ENCODE results near the gene PDIK1L. TPM values are rescaled to one million over a fixed set of nuclear protein-coding genes. Genes with fewer than 3 reads are reported as not detected.

PDIK1L gene
- total and polyA plus RNA-seq, 4 donors, result 3.2 to 9.2 (median 4.8) TPM

DNA sequence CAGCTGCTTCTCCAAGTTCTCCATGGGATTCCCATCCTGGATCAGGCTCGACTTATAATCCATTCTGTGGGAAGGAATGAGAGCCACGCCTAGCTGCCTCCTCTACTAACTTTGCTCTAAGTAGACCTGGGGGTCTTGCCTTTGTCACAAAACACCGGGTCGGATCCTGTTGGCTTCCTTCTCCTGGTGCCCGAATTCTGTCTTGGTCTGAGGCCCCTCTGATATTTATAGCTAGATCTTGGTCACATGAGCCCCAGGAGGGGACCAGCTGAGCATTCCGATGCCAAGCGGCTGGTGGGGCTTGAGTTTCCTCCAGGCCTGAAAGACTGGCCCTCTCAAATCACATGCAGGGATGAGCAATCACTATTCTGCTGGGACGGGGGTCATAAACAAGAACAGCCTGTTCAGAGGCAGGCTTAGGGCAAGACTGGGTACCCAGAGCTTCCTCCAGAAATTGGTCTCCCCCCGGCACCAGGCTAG is 44.2 kb upstream of the PDIK1L start, which contains the start of gene TRIM63:
Gene TRIM63, minus strand, starts transcription at position 199 of the 480 bp plus-strand sequence. Its CDS starts 136 bp downstream, at position 63.
- H3K27ac ChIP-seq (ENCODE audit: low read depth in 1 of 2, low read length in 2 of 2), result no peak within 1 kb of the TSS
- TF ChIP-seq CTCF (IDR thresholded peaks at IDR 0.05; ENCODE audit: low read depth, low read length, missing input control) (no peak), GABPA (IDR thresholded peaks at IDR 0.05 in 1 of 2, conservative IDR thresholded peaks at IDR 0.05 in 1 of 2) (no peak), SP1 (IDR thresholded peaks at IDR 0.05) (no peak), RAD21 (IDR thresholded peaks at IDR 0.05) (no peak), NR2F2 (IDR thresholded peaks at IDR 0.05) (no peak), TAF1 (conservative IDR thresholded peaks at IDR 0.05) (no peak), HNF4A (conservative IDR thresholded peaks at IDR 0.05) (no peak), JUND (IDR thresholded peaks at IDR 0.05) (no peak), RXRA (IDR thresholded peaks at IDR 0.05) (no peak), ATF3 (IDR thresholded peaks at IDR 0.05) (no peak), REST (IDR thresholded peaks at IDR 0.05) (no peak), FOXA2 (IDR thresholded peaks at IDR 0.05) (no peak), HNF4G (IDR thresholded peaks at IDR 0.05) (no peak), EGR1 (IDR thresholded peaks at IDR 0.05; ENCODE audit: low read depth in 2 of 2) (no peak), FOXA1 (IDR thresholded peaks at IDR 0.05) (no peak), YY1 (IDR thresholded peaks at IDR 0.05) (no peak)
- TF ChIP-seq, protein P1, sequence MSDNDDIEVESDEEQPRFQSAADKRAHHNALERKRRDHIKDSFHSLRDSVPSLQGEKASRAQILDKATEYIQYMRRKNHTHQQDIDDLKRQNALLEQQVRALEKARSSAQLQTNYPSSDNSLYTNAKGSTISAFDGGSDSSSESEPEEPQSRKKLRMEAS (IDR thresholded peaks at IDR 0.05), result no peak
- TF ChIP-seq, protein P2, sequence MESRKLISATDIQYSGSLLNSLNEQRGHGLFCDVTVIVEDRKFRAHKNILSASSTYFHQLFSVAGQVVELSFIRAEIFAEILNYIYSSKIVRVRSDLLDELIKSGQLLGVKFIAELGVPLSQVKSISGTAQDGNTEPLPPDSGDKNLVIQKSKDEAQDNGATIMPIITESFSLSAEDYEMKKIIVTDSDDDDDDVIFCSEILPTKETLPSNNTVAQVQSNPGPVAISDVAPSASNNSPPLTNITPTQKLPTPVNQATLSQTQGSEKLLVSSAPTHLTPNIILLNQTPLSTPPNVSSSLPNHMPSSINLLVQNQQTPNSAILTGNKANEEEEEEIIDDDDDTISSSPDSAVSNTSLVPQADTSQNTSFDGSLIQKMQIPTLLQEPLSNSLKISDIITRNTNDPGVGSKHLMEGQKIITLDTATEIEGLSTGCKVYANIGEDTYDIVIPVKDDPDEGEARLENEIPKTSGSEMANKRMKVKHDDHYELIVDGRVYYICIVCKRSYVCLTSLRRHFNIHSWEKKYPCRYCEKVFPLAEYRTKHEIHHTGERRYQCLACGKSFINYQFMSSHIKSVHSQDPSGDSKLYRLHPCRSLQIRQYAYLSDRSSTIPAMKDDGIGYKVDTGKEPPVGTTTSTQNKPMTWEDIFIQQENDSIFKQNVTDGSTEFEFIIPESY (IDR thresholded peaks at IDR 0.05), result no peak
- peaks cover 1 to 6% (median 2%) of the 10 kb centered on the region in 4 donors for H3K4me1 ChIP-seq (ENCODE audit: control insufficient read depth in 4 of 4, insufficient read depth in 4 of 4, low read length in 3 of 4)
- H3K9me3 ChIP-seq (ENCODE audit: control insufficient read depth in 4 of 4, low read length in 3 of 4), result no peaks in the 10 kb centered on the region
- 70% methylated on average over 9 of the region's 9 CpGs for WGBS
- H3K4me3 ChIP-seq (ENCODE audit: low read depth in 1 of 3, low read length in 3 of 3), result no peak within 1 kb of the TSS
- DNase-seq (ENCODE audit: low spot score), result no peak
- no peaks in the 10 kb centered on the region for H3K27me3 ChIP-seq (ENCODE audit: control insufficient read depth in 4 of 4, insufficient read depth in 4 of 4, low read length in 3 of 4)
- no peaks in the 10 kb centered on the region for H3K36me3 ChIP-seq (ENCODE audit: control insufficient read depth in 4 of 4, insufficient read depth in 3 of 4, low read depth in 1 of 4, low read length in 3 of 4)
- H3K9ac ChIP-seq (ENCODE audit: low read depth in 1 of 2, low read length in 2 of 2), result no peak within 1 kb of the TSS

Data from liver (tissue), 9 donors.